ENCODE data around the gene IL17RE. TPM values are rescaled to one million over a fixed set of nuclear protein-coding genes. Genes with fewer than 3 reads are reported as not detected.

The IL17RE gene
- total and polyA plus RNA-seq, 4 donors, result 7.0 to 26.1 (median 17.1) TPM

DNA sequence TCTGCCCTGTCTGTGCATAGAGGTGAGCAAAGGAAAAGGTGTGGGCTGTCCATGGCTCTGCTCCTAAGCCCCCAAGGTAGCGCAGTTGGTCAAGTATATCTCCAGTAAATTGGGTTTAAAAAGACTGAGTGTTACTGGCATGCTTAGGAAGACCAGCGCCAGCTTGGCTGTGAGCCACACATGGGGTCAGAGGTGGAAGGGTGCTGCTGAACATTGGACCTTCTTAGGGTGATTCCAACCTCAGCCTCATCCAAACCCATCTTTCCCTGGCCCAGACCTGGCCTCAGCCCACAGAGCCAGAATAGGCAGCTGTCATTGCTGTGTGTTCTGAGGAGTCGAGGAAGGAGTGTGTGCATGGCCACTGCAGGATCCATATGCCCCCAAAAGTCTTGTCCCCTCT is 5.6 kb downstream of the IL17RE start:
- ATAC-seq (ENCODE audit: insufficient read depth, low FRiP score), result no peak
- H3K27ac ChIP-seq (ENCODE audit: low read depth in 1 of 2, low read length in 1 of 2), result no peak overlapping the region
- TF ChIP-seq, protein P1, sequence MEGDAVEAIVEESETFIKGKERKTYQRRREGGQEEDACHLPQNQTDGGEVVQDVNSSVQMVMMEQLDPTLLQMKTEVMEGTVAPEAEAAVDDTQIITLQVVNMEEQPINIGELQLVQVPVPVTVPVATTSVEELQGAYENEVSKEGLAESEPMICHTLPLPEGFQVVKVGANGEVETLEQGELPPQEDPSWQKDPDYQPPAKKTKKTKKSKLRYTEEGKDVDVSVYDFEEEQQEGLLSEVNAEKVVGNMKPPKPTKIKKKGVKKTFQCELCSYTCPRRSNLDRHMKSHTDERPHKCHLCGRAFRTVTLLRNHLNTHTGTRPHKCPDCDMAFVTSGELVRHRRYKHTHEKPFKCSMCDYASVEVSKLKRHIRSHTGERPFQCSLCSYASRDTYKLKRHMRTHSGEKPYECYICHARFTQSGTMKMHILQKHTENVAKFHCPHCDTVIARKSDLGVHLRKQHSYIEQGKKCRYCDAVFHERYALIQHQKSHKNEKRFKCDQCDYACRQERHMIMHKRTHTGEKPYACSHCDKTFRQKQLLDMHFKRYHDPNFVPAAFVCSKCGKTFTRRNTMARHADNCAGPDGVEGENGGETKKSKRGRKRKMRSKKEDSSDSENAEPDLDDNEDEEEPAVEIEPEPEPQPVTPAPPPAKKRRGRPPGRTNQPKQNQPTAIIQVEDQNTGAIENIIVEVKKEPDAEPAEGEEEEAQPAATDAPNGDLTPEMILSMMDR (IDR thresholded peaks at IDR 0.05; ENCODE audit: control extremely low read depth, extremely low read depth), result no peak
- peaks cover 0 to 6% (median 0%) of the 10 kb centered on the region in 5 donors for H3K4me1 ChIP-seq (ENCODE audit: control insufficient read depth in 5 of 5, insufficient read depth in 5 of 5, low read length in 5 of 5)
- no peak overlapping the region for H3K4me3 ChIP-seq
- no peak for DNase-seq
- 85 to 98% methylated on average over 3 of the region's 3 CpGs for WGBS, 2 donors
- no peaks in the 10 kb centered on the region for H3K27me3 ChIP-seq (ENCODE audit: control insufficient read depth in 3 of 3, insufficient read depth in 3 of 3, low read length in 2 of 3)
- H3K9me3 ChIP-seq (ENCODE audit: control insufficient read depth in 4 of 4, insufficient read depth in 3 of 4, low read length in 3 of 4), result no peaks in the 10 kb centered on the region
- H3K9ac ChIP-seq (ENCODE audit: insufficient read depth in 1 of 2, low read length in 2 of 2), result no peak overlapping the region
- H3K36me3 ChIP-seq (ENCODE audit: control insufficient read depth in 4 of 4, insufficient read depth in 4 of 4, low read length in 4 of 4), result no peaks in the 10 kb centered on the region

DNA sequence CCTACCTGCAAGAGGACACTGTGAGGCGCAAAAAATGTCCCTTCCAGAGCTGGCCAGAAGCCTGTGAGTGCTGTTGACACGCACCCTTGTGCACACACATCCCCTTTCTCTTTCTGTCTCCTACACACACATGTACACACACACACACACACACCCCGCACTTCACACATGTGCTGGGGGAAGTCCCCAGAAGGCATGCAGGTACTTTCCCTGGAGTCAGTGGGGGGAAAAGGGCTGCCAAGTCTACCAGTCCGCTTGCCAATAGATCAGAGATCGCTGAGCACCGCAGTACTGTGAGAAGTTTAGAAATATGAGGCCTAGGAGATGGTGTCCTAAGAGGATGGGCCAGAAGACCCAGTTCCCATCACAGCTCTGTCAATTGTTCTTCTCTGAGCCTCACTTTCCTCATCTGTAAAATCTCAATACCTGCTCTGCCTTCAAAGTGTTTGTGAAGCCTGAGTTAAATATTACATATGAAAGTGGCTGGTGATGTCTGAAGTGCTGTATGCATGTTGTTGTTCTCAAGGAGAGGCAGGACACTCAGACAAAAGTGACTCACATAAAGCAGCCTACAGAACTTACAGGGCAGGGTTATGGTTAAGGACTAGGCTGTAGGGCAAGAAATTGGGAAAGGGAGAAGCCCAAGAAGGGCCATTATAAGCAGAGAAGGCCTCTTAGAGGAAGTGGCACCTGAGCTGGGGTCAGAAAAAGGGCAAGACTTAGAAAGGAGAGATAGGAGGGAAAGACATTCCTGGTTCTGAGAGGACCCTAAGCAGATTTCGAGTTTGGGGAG is 6.8 kb downstream of the IL17RE start:
- WGBS, 2 donors, result 64 to 88% methylated on average over 7 of the region's 7 CpGs
- DNase-seq, result peak in 2 of 3 donors; percentile 30 to 68
- peak; percentile 76 for ATAC-seq (ENCODE audit: insufficient read depth, low FRiP score)

DNA sequence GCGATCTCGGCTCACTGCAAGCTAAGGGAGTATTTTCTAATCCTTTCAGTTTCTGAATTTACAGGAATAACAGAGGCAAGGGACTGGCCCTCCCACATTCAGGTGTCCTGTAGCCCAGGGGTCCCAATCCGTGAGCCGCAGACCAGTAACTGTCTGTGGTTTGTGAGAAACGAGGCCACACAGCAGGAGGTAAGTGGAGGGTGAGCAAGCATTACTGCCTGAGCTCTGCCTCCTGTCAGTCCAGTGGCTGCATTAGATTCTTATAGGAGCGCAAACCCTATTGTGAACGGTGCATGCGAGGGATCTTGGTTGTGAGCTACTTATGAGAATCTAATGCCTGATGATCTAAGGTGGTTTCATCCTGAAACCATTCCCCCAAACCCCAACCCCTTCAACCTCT is 9.2 kb downstream of the IL17RE start:
- DNase-seq (no peak), ATAC-seq (ENCODE audit: insufficient read depth, low FRiP score) (no peak)
- Histone ChIP-seq H3K9me3 (ENCODE audit: control insufficient read depth in 4 of 4, insufficient read depth in 3 of 4, low read length in 3 of 4) (no peaks in the 10 kb centered on the region), H3K36me3 (ENCODE audit: control insufficient read depth in 4 of 4, insufficient read depth in 4 of 4, low read length in 4 of 4) (no peaks in the 10 kb centered on the region), H3K27me3 (ENCODE audit: control insufficient read depth in 3 of 3, insufficient read depth in 3 of 3, low read length in 2 of 3) (no peaks in the 10 kb centered on the region), H3K4me3 (no peak overlapping the region), H3K9ac (ENCODE audit: insufficient read depth in 1 of 2, low read length in 2 of 2) (no peak overlapping the region), H3K4me1 (ENCODE audit: control insufficient read depth in 5 of 5, insufficient read depth in 5 of 5, low read length in 5 of 5) (peaks cover 0 to 21% (median 12%) of the 10 kb centered on the region in 5 donors), H3K27ac (ENCODE audit: low read depth in 1 of 2, low read length in 1 of 2) (no peak overlapping the region)
- WGBS, 2 donors, result 57 to 80% methylated on average over 8 of the region's 8 CpGs
- TF ChIP-seq, protein P1 (IDR thresholded peaks at IDR 0.05; ENCODE audit: control extremely low read depth, extremely low read depth), result no peak

More for the DNA sequence above, 6.8 kb downstream of the IL17RE start:
- Histone ChIP-seq H3K36me3 (ENCODE audit: control insufficient read depth in 4 of 4, insufficient read depth in 4 of 4, low read length in 4 of 4) (no peaks in the 10 kb centered on the region), H3K9me3 (ENCODE audit: control insufficient read depth in 4 of 4, insufficient read depth in 3 of 4, low read length in 3 of 4) (no peaks in the 10 kb centered on the region), H3K27ac (ENCODE audit: low read depth in 1 of 2, low read length in 1 of 2) (no peak overlapping the region), H3K27me3 (ENCODE audit: control insufficient read depth in 3 of 3, insufficient read depth in 3 of 3, low read length in 2 of 3) (no peaks in the 10 kb centered on the region), H3K9ac (ENCODE audit: insufficient read depth in 1 of 2, low read length in 2 of 2) (no peak overlapping the region), H3K4me1 (ENCODE audit: control insufficient read depth in 5 of 5, insufficient read depth in 5 of 5, low read length in 5 of 5) (peaks cover 0 to 10% (median 4%) of the 10 kb centered on the region in 5 donors), H3K4me3 (no peak overlapping the region)
- TF ChIP-seq, protein P1 (IDR thresholded peaks at IDR 0.05; ENCODE audit: control extremely low read depth, extremely low read depth), result no peak
